ENCODE data around the gene BRMS1.

The BRMS1 gene

DNA sequence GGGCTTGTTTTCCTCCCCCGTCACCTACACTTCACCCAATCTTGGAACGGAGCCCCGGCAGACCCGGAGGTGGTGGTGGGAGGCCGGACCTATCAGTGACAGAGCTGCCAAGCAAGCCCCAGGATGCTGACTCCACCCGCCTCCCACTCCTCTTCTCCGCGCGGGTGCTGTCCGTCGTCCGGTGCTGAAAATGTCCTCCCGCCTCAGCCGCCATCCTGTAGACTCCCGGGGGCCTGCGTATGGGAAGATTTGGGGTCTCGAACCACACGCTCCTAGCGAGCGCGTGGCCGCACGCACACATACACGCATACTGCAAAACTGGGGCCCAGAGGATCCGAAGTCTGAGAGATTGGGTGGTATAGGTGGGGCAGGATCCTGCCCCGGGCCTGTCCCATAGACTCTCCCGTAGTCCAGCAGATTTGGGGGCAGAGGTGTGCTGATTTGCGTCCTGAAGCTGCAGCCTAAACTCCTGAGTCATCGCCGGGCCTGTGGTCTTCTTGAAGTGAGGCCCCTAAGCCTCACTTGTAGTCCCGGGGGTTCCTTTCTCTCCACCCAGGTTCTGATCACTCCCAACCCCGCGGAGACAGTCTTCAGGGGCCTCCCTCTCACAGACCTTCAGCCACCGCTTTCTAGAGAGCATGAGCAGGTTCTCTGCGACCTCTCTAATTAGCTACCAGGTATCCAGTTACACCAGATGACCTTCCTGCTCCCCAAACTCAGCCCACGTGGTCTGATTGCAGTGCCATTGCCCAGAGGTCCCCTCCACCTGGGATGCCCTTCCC is 55.2 kb downstream of the BRMS1 start:
- no peak for DNase-seq (ENCODE audit: low read depth)
- H3K4me3 ChIP-seq (ENCODE audit: low read depth, low read length) = peak overlapping the region; percentile 85

DNA sequence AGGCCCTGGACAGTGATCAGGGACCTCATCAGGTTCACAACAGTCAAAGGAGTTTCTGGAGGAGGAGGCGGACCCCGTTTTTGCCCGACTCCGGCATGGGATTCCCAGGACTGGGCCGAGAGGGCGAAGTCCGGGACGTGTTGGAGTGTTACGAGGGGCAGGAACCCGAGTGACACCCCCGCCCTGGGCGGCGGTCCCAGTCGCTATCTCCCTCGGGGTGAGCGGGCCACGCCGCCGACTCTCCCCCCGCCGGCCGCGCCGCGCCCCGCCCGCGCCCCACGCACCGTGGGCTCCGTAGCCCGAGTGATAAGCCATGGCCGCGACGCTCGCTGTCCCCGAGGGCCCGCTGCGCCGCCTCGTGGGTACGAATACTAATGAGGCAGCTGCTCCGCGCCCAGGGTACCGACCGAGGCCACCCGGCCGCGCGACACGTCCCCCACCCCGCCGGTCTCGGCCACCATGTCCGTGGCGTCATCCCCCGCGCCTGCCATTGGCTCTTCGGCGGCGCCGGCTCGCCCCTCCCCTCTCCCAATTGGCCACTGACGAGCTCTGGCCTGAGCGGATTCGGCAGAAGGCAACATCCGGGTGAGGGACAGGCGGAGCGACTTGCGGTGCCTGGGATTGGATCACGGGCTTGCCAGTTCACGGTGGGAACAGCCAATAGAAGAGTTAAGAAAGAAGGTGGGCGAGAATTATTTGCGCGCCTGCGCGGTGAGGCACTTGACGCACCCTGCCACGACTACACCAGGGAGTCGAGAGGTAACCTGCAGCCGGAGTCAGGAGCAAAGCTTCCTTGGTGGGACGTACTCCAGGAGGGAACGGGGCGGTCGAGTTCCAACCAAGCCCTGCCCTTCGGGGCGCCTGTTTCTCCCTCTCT is 56.0 kb downstream of the BRMS1 start, which contains the start of gene YIF1A:
Gene YIF1A (minus strand): TSS at position 473 of the 877 bp plus-strand sequence. CDS start 158 bp downstream, at position 315.
- peak within 1 kb of the TSS; percentile 85 for H3K4me3 ChIP-seq (ENCODE audit: low read depth, low read length)
- DNase-seq (ENCODE audit: low read depth) = peak; percentile 99

DNA sequence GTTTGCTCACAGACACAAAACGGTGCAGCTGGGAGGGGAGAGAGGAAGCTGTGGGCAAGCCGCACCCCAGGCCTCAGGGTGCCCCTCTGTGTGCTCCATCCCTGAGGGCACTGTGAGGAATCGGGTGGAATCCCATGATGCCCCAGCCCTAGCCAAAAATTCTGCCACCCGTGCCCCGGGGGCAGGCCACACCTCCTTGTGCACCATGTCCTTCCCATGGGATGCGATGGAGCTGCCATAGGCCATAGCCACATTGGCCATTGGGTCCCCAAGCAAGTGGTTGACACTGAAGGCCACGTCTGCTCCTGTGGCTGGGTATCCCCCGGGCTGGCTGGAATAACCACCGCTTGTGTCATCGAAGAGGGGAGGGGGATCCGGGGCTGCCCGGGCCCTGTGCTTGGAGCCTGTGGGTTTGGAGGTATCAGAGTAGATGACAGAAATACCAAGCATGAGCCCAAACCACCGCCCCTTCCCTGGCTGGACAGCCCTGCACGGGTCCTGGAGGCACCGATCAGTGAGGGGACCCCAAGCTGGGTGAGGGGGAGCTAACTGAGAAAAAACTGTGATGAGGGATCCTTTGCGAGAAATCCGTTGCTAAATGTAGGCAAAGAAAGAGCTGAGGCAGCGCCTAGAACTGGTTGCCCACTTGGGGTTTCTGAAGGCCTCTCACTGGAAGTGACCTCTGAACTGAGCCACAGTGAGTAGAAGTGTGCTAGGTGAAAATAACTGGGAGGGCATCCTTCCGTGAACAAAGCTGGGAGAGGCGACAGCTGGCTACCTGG is 56.8 kb downstream of the BRMS1 start:
- no peak for DNase-seq (ENCODE audit: low read depth)
- H3K4me3 ChIP-seq (ENCODE audit: low read depth, low read length) = peak overlapping the region; percentile 85

All from skeletal muscle cell (primary cell).